GM12892 (cell line): ENCODE measurements around the gene CCDC34.

Experiments used
- POLR2A ChIP-seq: IDR thresholded peaks from 2 replicates; pipeline ENCODE4 v1.6.1; 2011; ENCODE audit warnings: low read depth, low read length, control low read depth
- POLR2AphosphoS5 ChIP-seq: IDR thresholded peaks from 2 replicates; pipeline ENCODE4 v1.6.1; 2011; ENCODE audit warnings: low read depth, low read length, control low read depth
- TAF1 ChIP-seq: IDR thresholded peaks from 2 replicates; pipeline ENCODE4 v1.6.1; 2011; ENCODE audit warnings: low read depth, mild to moderate bottlenecking, control low read depth, low read length, borderline replicate concordance

- TF ChIP-seq POLR2AphosphoS5 (no peak), POLR2A (no peak), TAF1 (no peak)
Observed at GRCh38 chr11:27328614-27329013, 34.4 kb downstream of the CCDC34 start.
